Caco-2 (cell line): ENCODE results near the gene SLC1A2. TPM values are rescaled to one million over a fixed set of nuclear protein-coding genes. Genes with fewer than 3 reads are reported as not detected.

Experiments used
- BruUV-seq: library from RNA; stranded (reverse); fragments of 400-500 nt; replicated peaks from 2 replicates; lab custom pipeline; 2021; lab: Mats Ljungman, UMichigan
- CTCF ChIA-PET: fragments of 300-600 bp; sonication (Branson Sonifier 250); formaldehyde crosslinking; loops from one replicate; lab custom pipeline; 2022; ENCODE audit warnings: antibody characterized with exemption; lab: Charles Lee
- POLR2A ChIA-PET: fragments of 300-600 bp; sonication (Branson Sonifier 250); formaldehyde crosslinking; loops from one replicate; lab custom pipeline; 2022; ENCODE audit warnings: antibody characterized with exemption; lab: Charles Lee
- DNase-seq, 2 experiments: peaks; one replicate each; pipeline versions ENCODE4 v3.0.0 to v3.0.0-alpha.2; 2020 to 2022
- H3K27me3 ChIP-seq: replicated peaks from 2 replicates; pipeline ENCODE4 v1.6.0; 2011; ENCODE audit warnings: low read length; ENCODE audit not compliant: control insufficient read depth, insufficient read depth
- H3K36me3 ChIP-seq: 2 replicates; pipeline ENCODE4 v1.5.1; 2011; ENCODE audit warnings: low read length; ENCODE audit not compliant: control insufficient read depth, insufficient read depth
- H3K4me1 ChIP-seq: fragments of 250-450 bp; sonication (Bioruptor Pico); 2 replicates; pipeline ENCODE4 v1.5.1; 2020; ENCODE audit warnings: mild to moderate bottlenecking
- H3K4me3 ChIP-seq: 2 replicates; pipeline ENCODE4 v1.5.1; 2011; ENCODE audit warnings: low read depth, mild to moderate bottlenecking, control low read depth, low read length
- H3K9me3 ChIP-seq: fragments of 250-450 bp; sonication (Bioruptor Pico); 2 replicates; pipeline ENCODE4 v1.5.1; 2020; ENCODE audit warnings: mild to moderate bottlenecking, moderate library complexity
- H3K27ac Mint-ChIP-seq: one replicate; pipeline ENCODE4 v1.8.0; 2022; ENCODE audit warnings: mixed read lengths; ENCODE audit not compliant: unreplicated experiment
- H3K27me3 Mint-ChIP-seq: one replicate; pipeline ENCODE4 v1.8.0; 2022; ENCODE audit warnings: mixed read lengths; ENCODE audit not compliant: insufficient read depth, unreplicated experiment
- H3K36me3 Mint-ChIP-seq: one replicate; pipeline ENCODE4 v1.8.0; 2022; ENCODE audit warnings: mild to moderate bottlenecking, mixed read lengths; ENCODE audit not compliant: insufficient read depth, unreplicated experiment
- H3K4me1 Mint-ChIP-seq: one replicate; pipeline ENCODE4 v1.8.0; 2022; ENCODE audit warnings: low read depth, mixed read lengths; ENCODE audit not compliant: unreplicated experiment
- H3K4me3 Mint-ChIP-seq: one replicate; pipeline ENCODE4 v1.8.0; 2022; ENCODE audit warnings: mild to moderate bottlenecking, moderate library complexity, mixed read lengths; ENCODE audit not compliant: unreplicated experiment
- H3K9me3 Mint-ChIP-seq: one replicate; pipeline ENCODE4 v1.8.0; 2022; ENCODE audit warnings: mixed read lengths; ENCODE audit not compliant: unreplicated experiment
- intact Hi-C: fragments of 100-400 bp; cut with micrococcal nuclease; formaldehyde crosslinking; loops from one replicate; pipeline ENCODE4 v1.10.0; 2022; ENCODE audit not compliant: unreplicated experiment
- total RNA-seq: library from RNA; stranded (reverse); gene quantifications from 2 replicates; pipeline ENCODE4 v1.2.3, GENCODE V29; 2022
- TF ChIP-seq, protein P1 (sequence below), 2 experiments: fragments of 200-600 bp in 1 of 2; IDR thresholded peaks; 1 replicate in 1 of 2; 2 replicates in 1 of 2; pipeline versions ENCODE4 v1.5.1 to v1.8.0; 2011 to 2022; ENCODE audit warnings: antibody characterized with exemption in 1 of 2, control low read depth in 1 of 2, inconsistent platforms in 1 of 2, low read depth in 1 of 2, low read length in 1 of 2, mild to moderate bottlenecking in 1 of 2, moderate library complexity in 1 of 2; ENCODE audit not compliant: insufficient read depth in 1 of 2, severe bottlenecking in 1 of 2, unreplicated experiment in 1 of 2

The SLC1A2 gene
- total RNA-seq, 1 experiment from 2014 or later, result 2.0 TPM

DNA sequence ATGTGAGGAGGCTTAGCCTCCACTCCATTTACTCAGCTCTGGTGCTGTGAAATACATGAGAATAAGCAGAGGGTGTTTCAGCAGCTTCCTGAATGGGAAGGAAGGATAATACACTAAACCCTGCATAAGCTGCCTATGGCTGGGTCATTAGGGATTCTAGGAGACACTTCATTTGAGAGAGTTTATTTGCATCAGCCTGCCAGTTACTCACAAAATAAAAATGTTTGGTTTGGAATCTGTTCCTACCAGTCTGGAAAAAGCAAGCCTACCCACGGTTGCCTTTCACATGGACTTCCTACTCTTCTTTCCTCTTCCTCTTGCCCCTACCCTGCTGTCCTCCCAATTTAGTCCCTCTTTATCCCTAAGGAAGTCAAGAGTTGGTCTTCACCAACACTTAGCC, 20.5 kb downstream of the SLC1A2 start:
- peaks cover 12% of the 10 kb centered on the region for H3K4me1 Mint-ChIP-seq
- no peak for DNase-seq
- BruUV-seq, result no TSS peak
- H3K27me3 Mint-ChIP-seq, result no peaks in the 10 kb centered on the region
- Histone ChIP-seq H3K27me3 (no peaks in the 10 kb centered on the region; the same call in 1 of the 2 replicates), H3K4me1 (peaks cover 25% of the 10 kb centered on the region), H3K36me3 (no peaks in the 10 kb centered on the region), H3K9me3 (peaks cover 11% of the 10 kb centered on the region), H3K4me3 (no peak overlapping the region)
- no peak overlapping the region for H3K4me3 Mint-ChIP-seq
- ChIA-PET CTCF (no interaction called here), POLR2A (no interaction called here)
- intact Hi-C loops, result no loop called here
- no peak overlapping the region for H3K27ac Mint-ChIP-seq
- no peaks in the 10 kb centered on the region for H3K36me3 Mint-ChIP-seq
- TF ChIP-seq, protein P1, sequence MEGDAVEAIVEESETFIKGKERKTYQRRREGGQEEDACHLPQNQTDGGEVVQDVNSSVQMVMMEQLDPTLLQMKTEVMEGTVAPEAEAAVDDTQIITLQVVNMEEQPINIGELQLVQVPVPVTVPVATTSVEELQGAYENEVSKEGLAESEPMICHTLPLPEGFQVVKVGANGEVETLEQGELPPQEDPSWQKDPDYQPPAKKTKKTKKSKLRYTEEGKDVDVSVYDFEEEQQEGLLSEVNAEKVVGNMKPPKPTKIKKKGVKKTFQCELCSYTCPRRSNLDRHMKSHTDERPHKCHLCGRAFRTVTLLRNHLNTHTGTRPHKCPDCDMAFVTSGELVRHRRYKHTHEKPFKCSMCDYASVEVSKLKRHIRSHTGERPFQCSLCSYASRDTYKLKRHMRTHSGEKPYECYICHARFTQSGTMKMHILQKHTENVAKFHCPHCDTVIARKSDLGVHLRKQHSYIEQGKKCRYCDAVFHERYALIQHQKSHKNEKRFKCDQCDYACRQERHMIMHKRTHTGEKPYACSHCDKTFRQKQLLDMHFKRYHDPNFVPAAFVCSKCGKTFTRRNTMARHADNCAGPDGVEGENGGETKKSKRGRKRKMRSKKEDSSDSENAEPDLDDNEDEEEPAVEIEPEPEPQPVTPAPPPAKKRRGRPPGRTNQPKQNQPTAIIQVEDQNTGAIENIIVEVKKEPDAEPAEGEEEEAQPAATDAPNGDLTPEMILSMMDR (IDR thresholded peaks at IDR 0.05; ENCODE audit: insufficient read depth in 1 of 2, low read depth in 1 of 2, low read length in 1 of 2, severe bottlenecking in 1 of 2, unreplicated experiment in 1 of 2), result no peak
- no peaks in the 10 kb centered on the region for H3K9me3 Mint-ChIP-seq

DNA sequence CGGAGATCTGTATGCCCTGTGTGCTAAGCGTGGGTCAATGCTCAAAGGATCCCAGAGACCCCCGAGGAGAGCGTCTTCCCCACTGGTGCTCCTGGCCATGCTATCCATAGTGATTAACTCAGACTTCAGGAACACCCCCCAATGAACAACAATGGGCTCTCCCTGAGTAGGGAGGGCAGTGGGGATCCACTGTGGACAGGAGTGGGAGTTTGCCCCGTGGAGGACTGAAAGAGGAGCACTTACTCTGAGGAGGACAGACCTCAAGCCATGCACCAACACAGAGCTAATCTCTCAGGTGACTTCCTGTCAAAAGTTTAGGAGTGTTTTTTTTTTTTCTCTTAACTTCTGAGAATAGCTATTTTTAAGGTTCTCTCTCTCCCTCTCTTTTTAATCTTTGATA, 24.4 kb downstream of the SLC1A2 start:
- Mint-ChIP-seq H3K4me1 (peaks cover 12% of the 10 kb centered on the region), H3K4me3 (no peak overlapping the region), H3K9me3 (no peaks in the 10 kb centered on the region), H3K36me3 (no peaks in the 10 kb centered on the region), H3K27me3 (no peaks in the 10 kb centered on the region), H3K27ac (no peak overlapping the region)
- H3K27me3 ChIP-seq, result no peaks in the 10 kb centered on the region; the same call in 1 of the 2 replicates
- no TSS peak for BruUV-seq
- H3K36me3 ChIP-seq, result no peaks in the 10 kb centered on the region
- POLR2A ChIA-PET, result interaction anchor here (0.7 kb wide), 1 partner anchor 492 kb away, joined by 6 read pairs; no protein-coding TSS in a partner anchor
- peaks cover 19% of the 10 kb centered on the region; the same call in 1 of the 2 replicates for H3K4me1 ChIP-seq
- no peaks in the 10 kb centered on the region for H3K9me3 ChIP-seq
- H3K4me3 ChIP-seq, result no peak overlapping the region
- TF ChIP-seq, protein P1 (IDR thresholded peaks at IDR 0.05; ENCODE audit: insufficient read depth in 1 of 2, low read depth in 1 of 2, low read length in 1 of 2, severe bottlenecking in 1 of 2, unreplicated experiment in 1 of 2), result no peak
- CTCF ChIA-PET, result interaction anchor here (0.6 to 1.0 kb wide), 2 partner anchors 10 to 81 kb away, joined by 3 to 5 read pairs; no protein-coding TSS in a partner anchor
- no peak for DNase-seq
- intact Hi-C loops, result loop anchor here (5.0 kb wide), 2 partner anchors 158 to 223 kb away; no protein-coding TSS in a partner anchor

DNA sequence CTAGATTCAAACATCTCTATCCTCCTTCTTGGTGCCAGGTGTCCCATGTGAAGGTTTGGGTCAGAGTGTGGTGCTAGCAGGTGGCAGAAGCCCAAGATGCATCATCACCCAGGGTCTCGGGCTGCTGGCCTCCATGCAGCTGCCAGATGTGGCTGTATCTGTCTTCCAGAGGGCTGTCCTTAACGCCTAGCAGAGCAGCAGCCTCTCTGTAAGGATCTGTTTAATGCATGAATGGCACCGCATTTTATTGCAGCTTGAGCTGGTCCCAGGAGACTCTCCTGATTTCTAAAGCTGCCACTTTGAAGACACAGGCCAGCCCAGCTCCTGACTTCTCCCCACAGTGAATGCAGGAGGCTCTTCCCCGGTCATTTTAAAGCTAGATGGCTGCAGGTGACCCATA, 26.3 kb downstream of the SLC1A2 start:
- peaks cover 12% of the 10 kb centered on the region for H3K4me1 Mint-ChIP-seq
- H3K27ac Mint-ChIP-seq, result no peak overlapping the region
- BruUV-seq, result no TSS peak
- ChIA-PET POLR2A (no interaction called here), CTCF (interaction anchor here (1.6 to 1.7 kb wide), 2 partner anchors 11 to 393 kb away, joined by 3 read pairs; no protein-coding TSS in a partner anchor)
- Histone ChIP-seq H3K27me3 (no peaks in the 10 kb centered on the region), H3K9me3 (no peaks in the 10 kb centered on the region), H3K4me1 (peaks cover 24% of the 10 kb centered on the region; the same call in 1 of the 2 replicates), H3K36me3 (no peaks in the 10 kb centered on the region), H3K4me3 (no peak overlapping the region)
- DNase-seq, result no peak
- TF ChIP-seq, protein P1 (IDR thresholded peaks at IDR 0.05; ENCODE audit: insufficient read depth in 1 of 2, low read depth in 1 of 2, low read length in 1 of 2, severe bottlenecking in 1 of 2, unreplicated experiment in 1 of 2), result no peak
- intact Hi-C loops, result loop anchor here (5.0 kb wide), 2 partner anchors 156 to 221 kb away; no protein-coding TSS in a partner anchor
- no peaks in the 10 kb centered on the region for H3K27me3 Mint-ChIP-seq
- H3K9me3 Mint-ChIP-seq, result no peaks in the 10 kb centered on the region
- no peaks in the 10 kb centered on the region for H3K36me3 Mint-ChIP-seq
- no peak overlapping the region for H3K4me3 Mint-ChIP-seq
